ENCODE data around the gene ZNF585A. TPM values are rescaled to one million over a fixed set of nuclear protein-coding genes. Genes with fewer than 3 reads are reported as not detected.
"Not testable (repeated sequence)": the region's sequence is repeated elsewhere in the genome, so short reads cannot be mapped to it uniquely, and the experiment has no call there.

ZNF585A gene
- total RNA-seq (2014; rRNA removed; shearing (Covaris generic); ENCODE audit: low replicate concordance) = 12.2 and 21.4 TPM in 2 replicates

DNA sequence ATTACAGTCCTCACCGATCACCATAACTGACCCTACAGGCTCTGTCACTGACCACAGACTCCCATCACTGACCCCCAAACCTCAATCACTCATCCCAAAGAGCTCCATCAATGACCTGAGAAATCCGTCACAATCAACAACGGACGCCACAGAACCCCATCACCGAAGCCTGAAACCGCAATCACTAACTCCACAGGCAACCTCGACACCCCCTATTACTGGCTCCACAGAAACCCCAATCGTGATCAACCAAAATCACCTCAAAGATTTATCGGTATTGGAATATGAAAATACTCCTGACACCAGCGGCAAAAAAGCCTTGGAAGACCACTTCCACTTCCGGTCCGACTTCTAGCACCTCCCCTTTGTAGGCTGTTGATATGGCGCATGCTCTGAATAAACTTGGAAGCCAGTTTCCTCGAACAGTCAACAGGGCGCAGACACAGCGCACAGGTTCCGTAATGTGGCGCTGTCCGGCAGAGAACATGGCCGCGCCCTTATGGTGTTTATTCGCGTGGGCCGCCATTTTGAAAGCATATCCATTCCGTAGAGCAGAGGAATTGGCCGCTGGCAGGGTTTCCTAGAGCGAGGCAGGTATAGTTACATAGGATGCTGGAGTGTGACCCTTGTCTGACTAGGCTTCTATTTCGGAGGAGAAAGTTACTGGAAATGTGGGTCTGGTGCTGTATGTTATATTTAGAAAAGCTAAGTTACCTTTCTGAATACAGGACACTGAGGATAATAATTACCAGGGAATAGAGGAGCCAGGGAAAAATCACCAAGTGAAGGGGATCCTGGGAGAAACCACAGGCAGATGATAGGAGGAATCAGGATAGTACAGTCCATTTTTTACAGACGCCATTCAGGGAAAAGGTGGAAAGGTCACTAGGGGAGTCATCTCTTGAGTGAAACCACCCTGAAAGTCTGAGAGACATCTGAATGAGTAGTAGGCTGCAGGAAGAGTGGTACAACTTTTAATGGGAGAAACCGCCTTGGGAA, at the start of gene ZNF585A:
Gene ZNF585A (minus strand): TSS at position 328 of the 999 bp plus-strand sequence. CDS start 2,785 bp downstream, outside the sequence.
- in situ Hi-C loops (cut with HindIII; ENCODE audit: low pct_unique_long_range_greater_than_20kb, low sequenced_read_pairs) = no loop called here
- peak; percentile 97 for DNase-seq (ENCODE audit: low read depth)

DNA sequence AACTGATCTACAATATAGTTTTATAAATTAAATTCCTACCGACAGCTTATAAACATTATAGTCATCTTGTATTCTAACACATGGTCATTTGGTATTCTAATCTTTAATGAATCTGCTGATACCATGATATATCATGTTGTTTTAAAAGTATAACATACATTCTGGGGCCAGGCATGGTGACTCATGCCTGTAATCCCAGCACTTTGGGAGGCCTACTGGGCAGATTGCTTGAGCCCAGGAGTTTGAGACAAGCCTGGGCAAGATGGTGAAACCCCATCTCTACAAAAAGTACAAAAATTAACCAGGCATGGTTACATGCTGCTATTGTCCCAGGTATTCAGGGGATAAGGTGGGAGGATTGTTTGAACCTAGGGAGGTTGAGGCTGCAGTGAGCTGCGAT, 48.6 kb upstream of the ZNF585A start:
- in situ Hi-C loops (cut with HindIII; ENCODE audit: low pct_unique_long_range_greater_than_20kb, low sequenced_read_pairs) = no loop called here
- no peak for DNase-seq (ENCODE audit: low read depth)

DNA sequence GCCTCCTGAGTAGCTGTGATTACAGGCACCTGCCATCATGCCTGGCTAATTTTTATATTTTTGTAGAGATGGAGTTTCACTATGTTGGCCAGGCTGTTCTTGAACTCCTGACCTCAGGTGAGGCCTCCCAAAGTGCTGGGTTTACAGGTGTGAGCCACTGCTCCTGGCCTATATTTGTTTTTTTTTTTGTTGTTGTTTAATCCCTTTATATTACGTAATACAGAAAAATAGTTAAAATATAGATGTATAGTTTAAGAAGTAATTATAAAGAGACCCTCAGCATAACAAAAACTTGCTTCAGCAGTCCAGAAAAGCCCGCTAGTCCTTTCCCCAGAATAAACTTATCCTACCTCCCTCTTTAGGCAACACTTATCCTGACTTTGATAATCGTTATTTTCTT, 47.9 kb upstream of the ZNF585A start:
- in situ Hi-C loops (cut with HindIII; ENCODE audit: low pct_unique_long_range_greater_than_20kb, low sequenced_read_pairs) = no loop called here
- DNase-seq (ENCODE audit: low read depth) = no peak

DNA sequence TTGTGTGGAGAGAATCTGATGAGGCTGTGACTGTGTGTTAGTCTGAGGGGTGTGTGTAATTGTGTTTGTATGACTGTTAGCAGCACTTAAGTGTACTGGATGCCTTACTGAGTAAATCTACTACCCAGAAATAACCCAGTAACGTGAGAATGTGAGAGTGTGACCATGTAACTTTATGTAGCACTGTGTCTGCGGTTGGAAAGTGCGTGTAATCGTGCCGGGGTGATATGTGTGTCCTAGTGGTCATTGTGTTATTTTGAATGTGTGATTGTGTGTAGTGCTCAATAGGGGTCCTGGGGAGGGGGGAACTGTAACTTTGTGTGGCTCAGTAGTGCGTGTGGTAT, 46.1 kb upstream of the ZNF585A start:
- in situ Hi-C loops (cut with HindIII; ENCODE audit: low pct_unique_long_range_greater_than_20kb, low sequenced_read_pairs) = no loop called here
- no peak for DNase-seq (ENCODE audit: low read depth)

DNA sequence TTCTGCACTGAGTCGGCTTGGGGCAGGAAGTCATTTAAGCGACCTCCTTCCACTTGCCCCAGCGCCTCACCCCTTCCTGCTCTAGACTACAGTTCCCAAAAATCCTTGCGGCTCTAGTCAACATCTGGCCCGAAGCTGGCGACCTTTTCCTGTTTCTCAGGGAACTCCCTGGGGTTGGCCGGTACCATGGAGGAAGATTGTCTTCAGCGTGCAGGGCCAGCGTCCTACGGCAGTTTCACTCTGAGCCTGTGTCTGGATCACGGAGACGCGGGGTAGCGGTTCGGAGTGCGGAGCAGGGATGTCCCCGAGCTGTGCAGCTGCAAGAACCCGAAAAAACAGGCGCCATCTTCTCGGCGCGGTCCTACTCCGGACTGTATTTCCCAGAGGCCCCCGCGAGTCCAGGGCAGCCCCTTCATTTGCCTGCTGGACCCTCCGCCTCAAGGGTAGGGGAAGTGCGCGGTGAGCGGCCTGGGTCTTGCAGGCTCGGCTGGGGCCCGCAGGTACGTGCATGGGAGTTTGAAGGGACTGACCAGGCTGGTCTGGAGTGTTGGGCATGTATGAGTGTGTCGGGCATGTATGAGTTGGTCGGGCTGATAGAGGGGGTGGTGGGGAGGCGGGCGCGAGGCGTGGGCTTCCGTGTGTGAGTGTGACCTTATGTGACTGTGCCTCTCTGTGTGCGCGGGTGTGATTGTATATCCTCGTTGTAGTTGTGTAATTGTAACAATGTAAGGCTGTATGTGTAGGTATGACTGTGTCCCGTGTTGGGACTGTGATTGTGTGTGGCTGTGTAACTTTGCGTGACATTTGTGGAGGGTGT, 45.5 kb upstream of the ZNF585A start, which contains the start of gene ZNF383:
Gene ZNF383 (plus strand): TSS at position 440 of the 817 bp plus-strand sequence. CDS start 12,240 bp downstream, outside the sequence.
- in situ Hi-C loops (cut with HindIII; ENCODE audit: low pct_unique_long_range_greater_than_20kb, low sequenced_read_pairs) = no loop called here
- peak; percentile 95 for DNase-seq (ENCODE audit: low read depth)

GRCh38 chr19:37217480-37217774, 44.9 kb upstream of the ZNF585A start:
- in situ Hi-C loops (cut with HindIII; ENCODE audit: low pct_unique_long_range_greater_than_20kb, low sequenced_read_pairs) = no loop called here
- no peak for DNase-seq (ENCODE audit: low read depth)

DNA sequence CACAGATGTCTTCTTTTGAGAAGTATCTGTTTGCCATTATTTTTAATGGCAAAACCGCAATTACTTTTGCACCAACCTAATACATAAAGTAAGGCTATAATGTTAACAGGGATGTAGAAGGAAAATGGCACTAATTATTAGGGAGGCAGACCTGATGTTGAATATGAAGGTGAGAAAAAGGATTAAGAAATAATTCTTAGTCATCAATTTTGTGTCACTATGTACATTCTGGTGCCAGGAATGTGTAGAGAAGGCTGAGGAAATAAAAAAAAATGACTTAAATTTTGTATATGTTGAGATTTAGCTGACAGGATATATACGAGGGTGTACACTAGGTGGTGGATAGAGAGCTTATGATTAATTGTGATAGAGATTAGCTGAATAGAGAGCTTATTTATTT, 25.3 kb upstream of the ZNF585A start:
- in situ Hi-C loops (cut with HindIII; ENCODE audit: low pct_unique_long_range_greater_than_20kb, low sequenced_read_pairs) = no loop called here
- no peak for DNase-seq (ENCODE audit: low read depth)

GRCh38 chr19:37197115-37197514, 24.6 kb upstream of the ZNF585A start:
- DNase-seq (ENCODE audit: low read depth); in situ Hi-C loops (cut with HindIII; ENCODE audit: low pct_unique_long_range_greater_than_20kb, low sequenced_read_pairs): not testable (repeated sequence)

- DNase-seq (ENCODE audit: low read depth); in situ Hi-C loops (cut with HindIII; ENCODE audit: low pct_unique_long_range_greater_than_20kb, low sequenced_read_pairs): not testable (repeated sequence)
Observed at GRCh38 chr19:37195248-37195647, 22.8 kb upstream of the ZNF585A start.

GRCh38 chr19:37186071-37186470, 13.6 kb upstream of the ZNF585A start:
- DNase-seq (ENCODE audit: low read depth); in situ Hi-C loops (cut with HindIII; ENCODE audit: low pct_unique_long_range_greater_than_20kb, low sequenced_read_pairs): not testable (repeated sequence)

- in situ Hi-C loops (cut with HindIII; ENCODE audit: low pct_unique_long_range_greater_than_20kb, low sequenced_read_pairs) = no loop called here
- DNase-seq (ENCODE audit: low read depth) = no peak
Observed at GRCh38 chr19:37165635-37166034, 6.9 kb downstream of the ZNF585A start.

DNA sequence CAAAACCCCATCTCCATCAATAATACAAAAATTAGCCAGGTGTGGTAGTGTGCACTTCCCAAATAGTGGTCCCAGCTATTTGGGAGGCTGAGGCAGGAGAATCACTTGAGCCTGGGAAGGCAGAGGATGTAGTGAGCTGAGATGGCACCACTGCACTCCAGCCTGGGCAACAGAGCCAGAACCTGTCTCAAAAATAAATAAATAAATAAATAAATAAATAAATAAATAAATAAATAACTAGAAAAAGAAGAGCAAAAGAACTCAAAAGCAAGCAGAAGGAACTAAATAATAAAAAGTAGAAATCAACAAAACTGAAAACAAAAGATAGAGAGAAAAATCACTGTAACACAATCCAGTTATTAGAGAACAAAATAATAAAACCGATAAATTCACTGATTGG, 12.3 kb downstream of the ZNF585A start:
- DNase-seq (ENCODE audit: low read depth) = no peak
- in situ Hi-C loops (cut with HindIII; ENCODE audit: low pct_unique_long_range_greater_than_20kb, low sequenced_read_pairs) = no loop called here

- DNase-seq (ENCODE audit: low read depth) = no peak
- in situ Hi-C loops (cut with HindIII; ENCODE audit: low pct_unique_long_range_greater_than_20kb, low sequenced_read_pairs) = no loop called here
Observed at GRCh38 chr19:37148214-37148613, 24.3 kb downstream of the ZNF585A start.

DNA sequence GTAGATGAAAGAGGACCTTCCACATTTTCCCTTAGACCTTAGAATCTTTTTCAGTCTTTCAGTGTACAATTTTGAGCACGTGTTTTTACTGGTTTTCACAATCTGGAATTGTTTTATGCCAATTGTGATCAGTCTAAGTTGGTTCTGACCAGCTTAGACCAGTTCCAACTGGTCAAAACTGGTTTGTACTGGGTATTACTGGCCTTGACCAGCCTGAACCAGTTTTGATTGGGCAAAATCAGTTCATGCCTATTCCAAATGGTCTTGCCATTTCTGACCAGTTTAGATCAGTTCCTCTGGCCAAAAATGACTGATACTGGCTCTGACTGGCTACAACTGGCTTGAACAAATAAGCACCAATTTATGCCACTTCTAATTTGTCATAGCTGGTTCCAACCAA, 36.4 kb downstream of the ZNF585A start:
- no peak for DNase-seq (ENCODE audit: low read depth)
- in situ Hi-C loops (cut with HindIII; ENCODE audit: low pct_unique_long_range_greater_than_20kb, low sequenced_read_pairs) = no loop called here

DNA sequence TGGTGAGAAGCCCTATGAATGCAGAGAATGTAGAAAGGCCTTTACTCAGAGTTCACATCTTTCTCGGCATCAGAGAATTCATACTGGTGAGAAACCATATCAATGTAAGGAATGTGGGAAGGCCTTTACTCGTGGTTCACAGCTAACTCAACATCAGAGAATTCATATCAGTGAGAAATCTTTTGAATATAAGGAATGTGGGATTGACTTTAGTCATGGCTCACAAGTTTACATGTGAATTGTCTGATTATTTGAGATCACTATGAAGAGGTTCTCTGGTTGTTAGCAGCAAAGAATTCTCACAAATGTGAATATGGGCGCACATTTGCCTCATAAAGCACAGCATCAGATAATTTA, 43.7 kb downstream of the ZNF585A start:
- in situ Hi-C loops (cut with HindIII; ENCODE audit: low pct_unique_long_range_greater_than_20kb, low sequenced_read_pairs) = no loop called here
- DNase-seq (ENCODE audit: low read depth) = peak; percentile 28

GRCh38 chr19:37127999-37128820, 44.3 kb downstream of the ZNF585A start:
- in situ Hi-C loops (cut with HindIII; ENCODE audit: low pct_unique_long_range_greater_than_20kb, low sequenced_read_pairs) = no loop called here
- DNase-seq (ENCODE audit: low read depth) = peak; percentile 29

GRCh38 chr19:37122093-37122492, 50.4 kb downstream of the ZNF585A start:
- in situ Hi-C loops (cut with HindIII; ENCODE audit: low pct_unique_long_range_greater_than_20kb, low sequenced_read_pairs) = not testable (repeated sequence)

DNA sequence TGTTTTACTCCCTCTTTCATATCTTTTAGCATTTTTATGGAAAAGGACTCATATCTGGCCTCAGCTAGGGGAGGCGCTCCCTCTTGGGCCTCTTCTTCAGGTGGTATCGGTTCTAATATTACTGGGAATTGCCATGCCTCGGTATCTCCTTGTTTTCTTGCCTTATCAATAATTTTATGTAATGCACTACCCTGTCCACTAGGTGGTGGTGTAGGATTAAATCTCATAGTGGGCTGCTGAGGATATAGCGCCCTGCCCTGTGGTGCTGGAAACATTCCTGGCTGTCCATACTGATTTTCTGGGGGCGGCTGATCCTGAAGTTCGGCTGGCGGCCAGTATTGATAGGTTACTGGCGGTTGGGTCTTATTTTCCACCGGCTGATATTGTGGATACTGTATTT, 58.5 kb downstream of the ZNF585A start:
- in situ Hi-C loops (cut with HindIII; ENCODE audit: low pct_unique_long_range_greater_than_20kb, low sequenced_read_pairs) = no loop called here
- DNase-seq (ENCODE audit: low read depth) = no peak

More at GRCh38 chr19:37122093-37122492, 50.4 kb downstream of the ZNF585A start:
- DNase-seq (ENCODE audit: low read depth) = not testable (repeated sequence)

Measured in Caki2 (cell line).